ENCODE results near the gene ZNF329. TPM values are rescaled to one million over a fixed set of nuclear protein-coding genes. Genes with fewer than 3 reads are reported as not detected.

The ZNF329 gene
- total RNA-seq, result 12.5 and 13.1 TPM in 2 replicates

DNA sequence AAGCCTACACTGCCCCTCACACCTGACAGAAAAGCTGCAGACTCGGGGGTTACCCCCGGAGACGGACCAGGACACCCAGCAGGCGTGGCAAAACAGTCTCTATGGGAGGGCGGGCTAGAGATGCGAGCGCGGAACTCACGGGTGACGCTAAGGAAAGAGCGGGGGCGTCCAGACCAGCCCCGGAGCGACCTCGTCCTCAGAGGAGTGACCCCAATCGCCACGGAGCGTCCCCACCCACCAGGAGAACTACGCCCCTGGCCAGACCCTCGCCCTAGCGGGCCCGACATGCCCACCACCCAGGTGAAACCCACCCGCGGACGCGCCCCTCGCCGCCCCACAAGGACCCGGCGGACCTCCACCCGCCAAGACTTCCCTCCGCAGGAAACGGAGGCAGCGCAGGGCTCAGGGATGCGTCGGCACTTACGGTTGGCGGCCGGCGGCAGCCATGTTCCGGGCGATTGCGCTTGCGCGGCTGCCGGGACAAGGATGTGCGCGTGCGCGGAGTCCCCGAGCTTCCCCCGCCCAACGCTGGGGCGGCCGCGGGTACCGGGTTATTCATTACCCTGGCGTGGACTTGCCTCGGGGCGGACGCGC is at the start of gene ZNF329:
Gene ZNF329 (minus strand): TSS at position 462 of the 594 bp plus-strand sequence. CDS start 21,286 bp downstream, outside the sequence.

DNA sequence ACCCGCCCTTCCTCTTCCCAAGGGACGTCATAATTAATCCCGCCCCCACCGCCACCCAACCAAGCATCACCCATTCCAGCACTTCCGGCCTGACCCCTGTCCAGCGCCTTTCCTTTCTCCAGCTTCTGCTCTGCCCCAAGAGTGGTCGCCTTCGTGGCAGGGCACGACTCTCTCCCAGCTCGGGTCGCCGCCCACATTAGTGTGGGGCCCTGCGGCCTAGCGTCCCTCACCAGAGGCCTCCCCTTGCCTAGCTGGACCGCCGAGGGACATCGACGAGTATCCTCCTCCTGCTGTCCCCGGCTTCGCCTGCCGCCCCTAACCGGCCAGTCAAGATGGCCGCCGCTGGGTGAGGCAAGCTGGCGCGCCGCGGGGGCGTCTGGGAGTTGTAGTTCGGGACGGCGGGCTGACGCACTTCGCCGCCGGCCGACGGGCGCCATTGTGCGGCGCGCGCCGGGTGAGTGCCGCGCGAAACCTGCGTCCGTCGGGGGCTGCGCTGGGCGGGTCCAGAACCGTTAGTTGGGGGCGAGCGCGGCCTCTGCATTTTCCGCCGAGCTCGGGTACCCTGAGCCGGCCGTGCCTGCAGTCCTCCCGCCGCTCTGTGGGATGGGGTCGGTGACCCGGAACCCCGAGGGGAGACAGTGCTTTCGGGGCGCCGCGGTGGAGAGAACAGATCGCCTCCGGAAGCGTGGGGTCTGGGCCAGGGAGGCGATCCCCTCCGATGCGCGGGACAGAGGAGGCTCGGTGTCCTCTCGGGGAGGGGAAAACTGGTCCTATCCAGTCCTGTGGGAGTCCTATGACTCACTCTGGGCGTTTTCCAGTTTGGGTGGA is 32.6 kb upstream of the ZNF329 start, which contains the start of gene ZNF274:
Gene ZNF274 (plus strand): TSS at position 73 of the 828 bp plus-strand sequence. CDS start 905 bp downstream, outside the sequence.

DNA sequence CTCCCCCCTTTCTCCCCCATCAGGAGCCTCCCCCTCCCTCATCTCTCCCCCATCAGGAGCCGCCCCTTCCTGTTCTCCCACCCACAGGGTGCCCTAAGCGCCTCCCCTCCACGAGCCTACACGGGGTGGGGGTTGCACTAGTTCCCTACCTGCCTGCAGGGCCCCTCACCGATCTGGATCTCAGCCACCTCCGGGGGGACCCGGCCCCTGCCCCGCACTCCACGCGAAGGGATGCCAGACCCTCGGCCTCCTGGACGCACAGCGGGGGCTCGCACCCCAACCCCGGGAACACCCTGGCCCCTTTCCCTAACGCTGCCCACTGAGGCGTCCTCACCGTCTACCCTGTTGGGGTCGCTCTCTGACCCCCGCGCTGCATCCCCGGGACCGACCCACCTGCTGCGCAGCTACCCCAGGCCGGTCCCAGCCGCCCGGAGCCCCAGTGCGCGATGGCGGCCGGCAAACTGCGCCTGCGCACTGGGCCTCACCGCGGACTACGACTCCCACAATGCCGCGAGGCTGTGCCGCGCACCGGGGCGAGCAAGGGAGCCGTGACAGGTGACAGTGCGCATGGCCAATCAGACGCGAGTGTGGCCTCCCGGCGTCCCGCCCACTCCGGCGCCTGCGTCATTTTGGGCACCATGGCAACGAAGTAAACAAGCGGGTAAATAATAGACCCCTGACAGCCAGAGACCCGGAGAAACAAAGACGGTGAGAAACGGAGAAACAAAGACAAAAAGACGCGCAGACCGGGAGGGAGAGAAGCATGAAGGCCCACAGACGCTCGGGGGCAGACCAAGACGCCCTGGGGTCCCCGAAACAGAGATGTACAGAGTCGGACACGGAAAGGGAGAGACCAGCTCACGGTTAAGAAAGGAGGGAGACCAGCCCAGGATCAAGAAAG is 52.6 kb downstream of the ZNF329 start, which contains the start of gene ZSCAN18:
Gene ZSCAN18 (minus strand): TSS at position 451 of the 901 bp plus-strand sequence. CDS start 7,964 bp downstream, outside the sequence.

Other genes with a start within 250 kb of the ZNF329 start
- 14.5 and 16.6 TPM in 2 replicates for gene ZNF417, start 234.2 kb downstream of the ZNF329 start, total RNA-seq
- gene ZNF418, start 215.4 kb downstream of the ZNF329 start, total RNA-seq, result 5.0 and 6.3 TPM in 2 replicates
- 3.6 and 3.8 TPM in 2 replicates for gene ZNF256, start 203.1 kb downstream of the ZNF329 start, total RNA-seq
- gene C19orf18, start 176.3 kb downstream of the ZNF329 start, total RNA-seq, result 0.14 and 0.18 TPM in 2 replicates
- 10.8 and 14.7 TPM in 2 replicates for gene ZNF606, start 148.0 kb downstream of the ZNF329 start, total RNA-seq
- not detected in 2 replicates for gene ZSCAN1, start 116.8 kb downstream of the ZNF329 start, total RNA-seq
- 4.2 and 5.0 TPM in 2 replicates for gene ZNF135, start 91.5 kb downstream of the ZNF329 start, total RNA-seq
- gene ZSCAN18, start 52.6 kb downstream of the ZNF329 start, total RNA-seq, result 25.7 and 27.4 TPM in 2 replicates
- 10.9 and 12.7 TPM in 2 replicates for gene ZNF274, start 32.3 kb upstream of the ZNF329 start, total RNA-seq
- gene ZNF544, start 78.1 kb upstream of the ZNF329 start, total RNA-seq, result 33.8 and 34.1 TPM in 2 replicates
- gene ZNF8, start 128.2 kb upstream of the ZNF329 start, total RNA-seq, result 3.0 and 3.1 TPM in 2 replicates
- gene ERVK3-1, start 154.6 kb upstream of the ZNF329 start, total RNA-seq, result 20.2 and 24.7 TPM in 2 replicates
- gene ZSCAN22, start 176.2 kb upstream of the ZNF329 start, total RNA-seq, result 1.4 and 2.1 TPM in 2 replicates
- gene A1BG, start 202.7 kb upstream of the ZNF329 start, total RNA-seq, result 8.7 and 12.5 TPM in 2 replicates
- gene ZNF497, start 212.0 kb upstream of the ZNF329 start, total RNA-seq, result 0.57 and 0.83 TPM in 2 replicates
- gene ZNF837, start 230.2 kb upstream of the ZNF329 start, total RNA-seq, result 1.4 and 1.5 TPM in 2 replicates
- 3,351 and 3,927 TPM in 2 replicates for gene RPS5, start 236.5 kb upstream of the ZNF329 start, total RNA-seq
- gene RNF225, start 244.9 kb upstream of the ZNF329 start, total RNA-seq, result not detected in 2 replicates

Data from smooth muscle cell of bladder (primary cell).